NCI-H748 (cell line): ENCODE data around the gene CHCT1.
A peak's percentile ranks its signal among the peaks of the same experiment; 100 is the strongest.
"Not testable (repeated sequence)": the region's sequence is repeated elsewhere in the genome, so short reads cannot be mapped to it uniquely, and the experiment has no call there.

Experiments
- DNase-seq: peaks from one replicate; lab custom pipeline; 2025; ENCODE audit not compliant: unreplicated experiment; lab: John Stamatoyannopoulos, UW

CHCT1 gene

GRCh38 chr17:60422162-60422665, at the start of gene CHCT1:
Gene CHCT1 (plus strand): TSS chr17:60422489. CDS start chr17:60422593, 104 bp downstream.
- DNase-seq, result no peak

GRCh38 chr17:60372790-60373483, 49.4 kb upstream of the CHCT1 start:
- DNase-seq, result no peak

- not testable (repeated sequence) for DNase-seq
Measured at GRCh38 chr17:60378187-60378586, 44.1 kb upstream of the CHCT1 start.

- not testable (repeated sequence) for DNase-seq
Measured at GRCh38 chr17:60379461-60379860, 42.8 kb upstream of the CHCT1 start.

- DNase-seq, result no peak
Measured at GRCh38 chr17:60381958-60382357, 40.3 kb upstream of the CHCT1 start.

GRCh38 chr17:60383379-60383778, 38.9 kb upstream of the CHCT1 start:
- peak; percentile 88 for DNase-seq

GRCh38 chr17:60384921-60385320, 37.4 kb upstream of the CHCT1 start:
- DNase-seq, result not testable (repeated sequence)

GRCh38 chr17:60386147-60387058, 35.9 kb upstream of the CHCT1 start:
- no peak for DNase-seq

GRCh38 chr17:60387666-60388065, 34.6 kb upstream of the CHCT1 start:
- no peak for DNase-seq

- DNase-seq, result no peak
Measured at GRCh38 chr17:60388742-60389141, 33.5 kb upstream of the CHCT1 start.

GRCh38 chr17:60390186-60390585, 32.1 kb upstream of the CHCT1 start:
- DNase-seq, result no peak

GRCh38 chr17:60390925-60391470, 31.3 kb upstream of the CHCT1 start:
- peak; percentile 60 for DNase-seq

- DNase-seq, result peak; percentile 83
Measured at GRCh38 chr17:60391471-60392041, 30.7 kb upstream of the CHCT1 start.

- DNase-seq, result peak; percentile 98
Measured at GRCh38 chr17:60392042-60392844, 30.0 kb upstream of the CHCT1 start, which contains the start of gene USP32. Gene USP32 (minus strand): TSS chr17:60392133. CDS start chr17:60391939, 194 bp downstream.

- peak; percentile 72 for DNase-seq
Measured at GRCh38 chr17:60392845-60393702, 29.2 kb upstream of the CHCT1 start.

- DNase-seq, result no peak
Measured at GRCh38 chr17:60393840-60394723, 28.2 kb upstream of the CHCT1 start.

- DNase-seq, result no peak
Measured at GRCh38 chr17:60395508-60396065, 26.7 kb upstream of the CHCT1 start.

GRCh38 chr17:60396412-60396811, 25.9 kb upstream of the CHCT1 start:
- DNase-seq, result no peak
